OCI-LY3 (cell line): ENCODE measurements around the gene PDE4D.

Source experiments
- H2AFZ ChIP-seq: fragments of 200-600, 300-600 bp; shearing (Covaris generic); 2 replicates; pipeline ENCODE4 v1.6.0; 2014; ENCODE audit warnings: antibody characterized with exemption, low read depth, low read length
- H3K27ac ChIP-seq: fragments of 200-600, 300-600 bp; sonication (generic); 2 replicates; pipeline ENCODE4 v1.5.1; 2014; ENCODE audit warnings: mild to moderate bottlenecking, low read length, moderate library complexity, mixed read lengths
- H3K27me3 ChIP-seq: fragments of 200-600, 300-600 bp; sonication (generic); 2 replicates; pipeline ENCODE4 v1.6.1; 2014; ENCODE audit warnings: low read depth, low read length, mixed read lengths
- H3K36me3 ChIP-seq: fragments of 200-600, 300-600 bp; sonication (generic); replicated peaks from 2 replicates; pipeline ENCODE3; 2014; ENCODE audit warnings: low read depth, low read length, mixed read lengths
- H3K4me1 ChIP-seq: fragments of 300-600, 200-600 bp; sonication (generic); 2 replicates; pipeline ENCODE4 v1.6.1; 2014; ENCODE audit warnings: low read length, mixed read lengths
- H3K4me2 ChIP-seq: fragments of 200-600, 300-600 bp; sonication (generic); 2 replicates; pipeline ENCODE4 v1.6.1; 2014; ENCODE audit warnings: low read length, mixed read lengths
- H3K4me3 ChIP-seq: fragments of 300-600, 200-600 bp; sonication (generic); 2 replicates; pipeline ENCODE4 v1.5.1; 2014; ENCODE audit warnings: antibody characterized with exemption, mild to moderate bottlenecking, low read length, moderate library complexity
- H3K79me2 ChIP-seq: fragments of 300-600, 200-600 bp; shearing (Covaris generic); 2 replicates; pipeline ENCODE4 v1.6.1; 2014; ENCODE audit warnings: mild to moderate bottlenecking, low read length, mixed read lengths
- H3K9ac ChIP-seq: fragments of 300-600, 200-600 bp; shearing (Covaris generic); 2 replicates; pipeline ENCODE4 v1.6.0; 2014; ENCODE audit warnings: mild to moderate bottlenecking, low read length, moderate library complexity
- H3K9me3 ChIP-seq: fragments of 200-600, 300-600 bp; shearing (Covaris generic); 2 replicates; pipeline ENCODE4 v1.6.1; 2014; ENCODE audit warnings: low read length, mixed read lengths; ENCODE audit not compliant: insufficient read depth
- H4K20me1 ChIP-seq: fragments of 200-600, 300-600 bp; sonication (generic); 2 replicates; pipeline ENCODE4 v1.6.1; 2016; ENCODE audit warnings: low read length, mixed read lengths; ENCODE audit not compliant: insufficient read depth
- EZH2phosphoT487 ChIP-seq: fragments of 200-600 bp; shearing (Covaris generic); IDR thresholded peaks from 2 replicates; pipeline ENCODE4 v1.6.1; 2018; ENCODE audit warnings: antibody characterized with exemption, mixed run types, low read depth
- TF ChIP-seq, protein P1 (sequence below): fragments of 200-600, 300-600 bp; sonication (generic); IDR thresholded peaks from 2 replicates; pipeline ENCODE4 v1.5.1; 2014; ENCODE audit warnings: antibody characterized with exemption, low read length, low read depth

PDE4D gene

DNA sequence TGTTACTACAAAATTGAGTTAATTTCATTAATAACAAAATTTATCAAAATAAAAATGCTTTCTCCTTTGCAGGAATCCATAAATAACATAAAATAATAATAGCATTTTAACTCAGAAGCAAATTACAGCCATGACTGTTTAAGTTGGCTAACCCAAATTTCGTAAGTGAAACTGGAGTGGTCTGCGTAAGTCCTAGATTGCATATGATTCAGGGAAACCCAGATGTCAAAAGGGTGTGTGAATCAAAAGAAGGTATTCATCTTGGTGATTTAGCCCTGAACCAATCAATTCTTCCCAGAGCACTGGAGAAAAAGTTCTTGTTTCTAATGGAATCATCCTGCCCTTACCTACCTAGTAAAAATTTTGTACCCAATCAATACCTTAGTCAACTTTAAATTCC is 763.1 kb downstream of the PDE4D start:
- H3K79me2 ChIP-seq: no peaks in the 10 kb centered on the region
- H3K4me2 ChIP-seq: no peak overlapping the region
- TF ChIP-seq EZH2phosphoT487: no peak
- TF ChIP-seq, protein P1, sequence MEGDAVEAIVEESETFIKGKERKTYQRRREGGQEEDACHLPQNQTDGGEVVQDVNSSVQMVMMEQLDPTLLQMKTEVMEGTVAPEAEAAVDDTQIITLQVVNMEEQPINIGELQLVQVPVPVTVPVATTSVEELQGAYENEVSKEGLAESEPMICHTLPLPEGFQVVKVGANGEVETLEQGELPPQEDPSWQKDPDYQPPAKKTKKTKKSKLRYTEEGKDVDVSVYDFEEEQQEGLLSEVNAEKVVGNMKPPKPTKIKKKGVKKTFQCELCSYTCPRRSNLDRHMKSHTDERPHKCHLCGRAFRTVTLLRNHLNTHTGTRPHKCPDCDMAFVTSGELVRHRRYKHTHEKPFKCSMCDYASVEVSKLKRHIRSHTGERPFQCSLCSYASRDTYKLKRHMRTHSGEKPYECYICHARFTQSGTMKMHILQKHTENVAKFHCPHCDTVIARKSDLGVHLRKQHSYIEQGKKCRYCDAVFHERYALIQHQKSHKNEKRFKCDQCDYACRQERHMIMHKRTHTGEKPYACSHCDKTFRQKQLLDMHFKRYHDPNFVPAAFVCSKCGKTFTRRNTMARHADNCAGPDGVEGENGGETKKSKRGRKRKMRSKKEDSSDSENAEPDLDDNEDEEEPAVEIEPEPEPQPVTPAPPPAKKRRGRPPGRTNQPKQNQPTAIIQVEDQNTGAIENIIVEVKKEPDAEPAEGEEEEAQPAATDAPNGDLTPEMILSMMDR: no peak
- H2AFZ ChIP-seq: no peak overlapping the region
- no peaks in the 10 kb centered on the region for H3K9me3 ChIP-seq
- no peaks in the 10 kb centered on the region for H3K27me3 ChIP-seq
- no peaks in the 10 kb centered on the region for H3K36me3 ChIP-seq
- no peak overlapping the region for H3K9ac ChIP-seq
- H3K4me1 ChIP-seq: no peaks in the 10 kb centered on the region
- no peak overlapping the region for H3K27ac ChIP-seq
- no peaks in the 10 kb centered on the region for H4K20me1 ChIP-seq
- no peak overlapping the region for H3K4me3 ChIP-seq

DNA sequence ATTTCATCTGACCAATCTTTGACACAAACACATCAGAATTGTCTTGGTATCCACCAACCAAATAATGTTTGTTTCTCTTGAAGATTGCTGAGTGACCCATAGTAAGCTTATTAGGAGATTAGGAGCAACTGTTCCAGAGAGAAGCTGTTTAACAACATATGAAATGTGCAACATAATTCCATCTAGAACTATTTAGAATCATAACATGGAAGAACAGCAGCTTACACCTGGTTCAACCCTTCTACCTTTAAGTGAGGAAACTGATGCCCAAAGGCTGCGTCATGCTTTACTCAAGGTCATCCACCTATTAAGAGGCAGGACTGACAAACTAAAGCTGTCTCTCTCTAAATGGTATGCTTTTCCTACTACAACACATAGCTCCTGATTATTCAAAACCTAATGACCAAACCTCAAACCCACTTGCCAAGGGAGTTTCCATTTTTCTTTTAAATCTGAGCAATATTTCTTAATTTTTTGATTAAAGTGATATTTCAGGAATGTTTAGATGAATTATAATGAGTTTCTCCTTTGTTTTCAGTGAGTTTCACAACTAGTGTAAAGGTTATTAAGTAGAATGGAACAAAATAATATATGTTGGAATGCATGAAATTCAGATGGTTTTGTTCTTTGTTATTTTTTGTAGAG is 764.8 kb downstream of the PDE4D start:
- Histone ChIP-seq H3K36me3 (no peaks in the 10 kb centered on the region), H3K27me3 (no peaks in the 10 kb centered on the region), H3K9me3 (no peaks in the 10 kb centered on the region), H3K79me2 (no peaks in the 10 kb centered on the region), H3K27ac (no peak overlapping the region), H2AFZ (no peak overlapping the region), H3K9ac (no peak overlapping the region), H4K20me1 (no peaks in the 10 kb centered on the region), H3K4me3 (no peak overlapping the region), H3K4me1 (no peaks in the 10 kb centered on the region), H3K4me2 (no peak overlapping the region)
- TF ChIP-seq, protein P1: no peak
- no peak for TF ChIP-seq EZH2phosphoT487

DNA sequence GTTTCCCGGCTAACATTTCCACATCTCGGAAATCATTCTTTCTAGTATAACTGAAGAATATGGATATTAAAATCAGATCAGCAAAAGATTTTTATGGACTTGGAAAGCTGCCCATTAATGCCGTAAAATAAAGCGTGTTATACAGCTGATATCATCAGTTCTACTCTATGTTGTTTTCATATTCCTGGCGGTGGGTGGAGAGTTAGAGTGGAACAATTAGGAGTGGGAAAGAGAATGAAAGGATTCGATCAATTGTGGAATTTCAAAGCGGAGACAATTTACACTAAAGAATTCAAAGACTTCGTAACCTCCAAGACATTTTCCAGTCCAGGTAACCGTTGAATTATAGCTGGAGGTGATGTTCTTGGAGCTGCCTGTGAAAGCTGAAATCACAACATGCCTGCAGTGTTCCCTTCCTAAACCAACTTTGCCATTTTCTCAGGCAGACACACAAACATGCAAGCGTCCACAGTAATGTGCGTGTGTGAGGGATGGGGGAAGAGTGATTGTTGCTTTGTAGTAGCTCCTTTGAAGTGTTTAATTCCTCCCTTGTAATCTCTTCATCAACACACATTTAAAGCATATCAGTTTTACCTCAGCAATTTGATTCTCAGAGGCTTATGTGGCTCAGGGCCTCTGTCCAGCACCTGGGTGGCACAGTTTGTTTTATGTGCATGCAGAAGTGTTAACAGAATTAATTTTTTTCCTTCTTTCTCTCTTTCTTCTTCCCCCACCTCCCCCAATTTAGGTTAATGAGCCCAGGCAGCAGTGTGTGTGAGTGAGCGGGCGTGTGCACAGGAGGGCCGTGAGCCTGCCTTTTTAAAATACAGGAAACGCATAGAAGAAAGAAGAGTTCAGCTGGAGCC is 766.6 kb downstream of the PDE4D start:
- Histone ChIP-seq H3K9ac (no peak overlapping the region), H3K4me1 (no peaks in the 10 kb centered on the region)

More for the DNA sequence above, 766.6 kb downstream of the PDE4D start:
- no peaks in the 10 kb centered on the region for H3K27me3 ChIP-seq
- H2AFZ ChIP-seq: peak overlapping the region; percentile 13; the same call in 1 of the 2 replicates
- no peaks in the 10 kb centered on the region for H4K20me1 ChIP-seq
- TF ChIP-seq, protein P1: no peak
- no peak for TF ChIP-seq EZH2phosphoT487
- peak overlapping the region; percentile 52 for H3K4me3 ChIP-seq
- H3K9me3 ChIP-seq: no peaks in the 10 kb centered on the region
- peak overlapping the region; percentile 58 for H3K4me2 ChIP-seq
- H3K27ac ChIP-seq: no peak overlapping the region
- no peaks in the 10 kb centered on the region for H3K36me3 ChIP-seq
- H3K79me2 ChIP-seq: no peaks in the 10 kb centered on the region
